Measurements from ENCODE around the gene ST8SIA1.
A peak's percentile ranks its signal among the peaks of the same experiment; 100 is the strongest.

ST8SIA1 gene

GRCh38 chr12:22333713-22334409, 646 bp downstream of the ST8SIA1 start:
- DNase-seq (ENCODE audit: low read depth, low spot score), result no peak
- H3K4me3 ChIP-seq (ENCODE audit: low read length), result no peak overlapping the region

GRCh38 chr12:22333186-22333712, 1.3 kb downstream of the ST8SIA1 start:
- no peak for DNase-seq (ENCODE audit: low read depth, low spot score)
- no peak overlapping the region for H3K4me3 ChIP-seq (ENCODE audit: low read length)

GRCh38 chr12:22332202-22332601, 2.3 kb downstream of the ST8SIA1 start:
- H3K4me3 ChIP-seq (ENCODE audit: low read length), result no peak overlapping the region
- no peak for DNase-seq (ENCODE audit: low read depth, low spot score)

- H3K4me3 ChIP-seq (ENCODE audit: low read length), result no peak overlapping the region
- no peak for DNase-seq (ENCODE audit: low read depth, low spot score)
Measured at GRCh38 chr12:22329621-22330020, 4.9 kb downstream of the ST8SIA1 start.

GRCh38 chr12:22325218-22325617, 9.3 kb downstream of the ST8SIA1 start:
- DNase-seq (ENCODE audit: low read depth, low spot score), result no peak
- H3K4me3 ChIP-seq (ENCODE audit: low read length), result no peak overlapping the region

- H3K4me3 ChIP-seq (ENCODE audit: low read length), result no peak overlapping the region
- no peak for DNase-seq (ENCODE audit: low read depth, low spot score)
Measured at GRCh38 chr12:22322091-22322490, 12.4 kb downstream of the ST8SIA1 start.

- no peak for DNase-seq (ENCODE audit: low read depth, low spot score)
- H3K4me3 ChIP-seq (ENCODE audit: low read length), result no peak overlapping the region
Measured at GRCh38 chr12:22321638-22322037, 12.9 kb downstream of the ST8SIA1 start.

- H3K4me3 ChIP-seq (ENCODE audit: low read length), result no peak overlapping the region
- no peak for DNase-seq (ENCODE audit: low read depth, low spot score)
Measured at GRCh38 chr12:22321018-22321605, 13.4 kb downstream of the ST8SIA1 start.

- H3K4me3 ChIP-seq (ENCODE audit: low read length), result no peak overlapping the region
- DNase-seq (ENCODE audit: low read depth, low spot score), result no peak
Measured at GRCh38 chr12:22318108-22318737, 16.3 kb downstream of the ST8SIA1 start.

- no peak overlapping the region for H3K4me3 ChIP-seq (ENCODE audit: low read length)
- no peak for DNase-seq (ENCODE audit: low read depth, low spot score)
Measured at GRCh38 chr12:22313963-22314330, 20.6 kb downstream of the ST8SIA1 start.

GRCh38 chr12:22313286-22313962, 21.1 kb downstream of the ST8SIA1 start:
- H3K4me3 ChIP-seq (ENCODE audit: low read length), result no peak overlapping the region
- no peak for DNase-seq (ENCODE audit: low read depth, low spot score)

GRCh38 chr12:22312336-22312735, 22.2 kb downstream of the ST8SIA1 start:
- no peak overlapping the region for H3K4me3 ChIP-seq (ENCODE audit: low read length)
- no peak for DNase-seq (ENCODE audit: low read depth, low spot score)

GRCh38 chr12:22310709-22311108, 23.8 kb downstream of the ST8SIA1 start:
- no peak for DNase-seq (ENCODE audit: low read depth, low spot score)
- no peak overlapping the region for H3K4me3 ChIP-seq (ENCODE audit: low read length)

- no peak for DNase-seq (ENCODE audit: low read depth, low spot score)
- no peak overlapping the region for H3K4me3 ChIP-seq (ENCODE audit: low read length)
Measured at GRCh38 chr12:22310275-22310674, 24.2 kb downstream of the ST8SIA1 start.

GRCh38 chr12:22307811-22308210, 26.7 kb downstream of the ST8SIA1 start:
- no peak for DNase-seq (ENCODE audit: low read depth, low spot score)

GRCh38 chr12:22306311-22306710, 28.2 kb downstream of the ST8SIA1 start:
- DNase-seq (ENCODE audit: low read depth, low spot score), result no peak

More at GRCh38 chr12:22307811-22308210, 26.7 kb downstream of the ST8SIA1 start:
- H3K4me3 ChIP-seq (ENCODE audit: low read length), result no peak overlapping the region

GRCh38 chr12:22304341-22304740, 30.2 kb downstream of the ST8SIA1 start:
- DNase-seq (ENCODE audit: low read depth, low spot score), result no peak
- H3K4me3 ChIP-seq (ENCODE audit: low read length), result no peak overlapping the region

More at GRCh38 chr12:22306311-22306710, 28.2 kb downstream of the ST8SIA1 start:
- no peak overlapping the region for H3K4me3 ChIP-seq (ENCODE audit: low read length)

GRCh38 chr12:22299294-22299912, 35.1 kb downstream of the ST8SIA1 start:
- peak; percentile 11 for DNase-seq (ENCODE audit: low read depth, low spot score)
- H3K4me3 ChIP-seq (ENCODE audit: low read length), result no peak overlapping the region

GRCh38 chr12:22289250-22289649, 45.3 kb downstream of the ST8SIA1 start:
- H3K4me3 ChIP-seq (ENCODE audit: low read length), result no peak overlapping the region
- DNase-seq (ENCODE audit: low read depth, low spot score), result no peak

Data from Jurkat, Clone E6-1 (cell line).